Stimulated activated CD8-positive, alpha-beta memory T cell treated with anti-CD3 and anti-CD28 coated beads, Interleukin-15, amount 100 ng/mL, for 4 hours (primary cell): ENCODE results near the gene LIN9.
"Not testable (repeated sequence)": the region's sequence is repeated elsewhere in the genome, so short reads cannot be mapped to it uniquely, and the experiment has no call there.

Source experiments
- DNase-seq, 2 donors: peaks; one replicate each; pipeline ENCODE4 v3.0.0-alpha.2; 2020; ENCODE audit warnings: low read depth in 2 of 2

LIN9 gene

DNA sequence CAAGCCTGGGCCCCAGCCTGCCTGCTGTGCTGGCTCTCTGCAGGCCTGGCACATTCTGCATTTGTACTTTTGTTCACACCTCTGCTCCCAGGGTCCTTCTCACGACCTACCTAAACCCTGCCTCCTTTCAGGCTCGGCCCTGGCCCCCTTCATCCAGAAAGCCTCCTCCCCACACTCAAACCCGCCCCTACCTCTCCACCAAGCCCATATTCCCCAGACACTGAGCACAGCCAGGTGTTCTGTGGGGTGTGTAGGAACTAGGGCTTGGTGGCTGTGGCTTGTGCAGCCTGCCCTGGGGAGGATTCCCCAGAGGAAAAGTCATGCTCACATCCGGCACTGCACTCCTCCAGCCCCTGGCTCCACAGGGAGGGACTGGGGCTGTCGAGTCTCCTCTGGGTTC is 93.7 kb downstream of the LIN9 start:
- no peak for DNase-seq

- DNase-seq: no peak
Observed at GRCh38 chr1:226212545-226212944, 96.4 kb downstream of the LIN9 start.

DNA sequence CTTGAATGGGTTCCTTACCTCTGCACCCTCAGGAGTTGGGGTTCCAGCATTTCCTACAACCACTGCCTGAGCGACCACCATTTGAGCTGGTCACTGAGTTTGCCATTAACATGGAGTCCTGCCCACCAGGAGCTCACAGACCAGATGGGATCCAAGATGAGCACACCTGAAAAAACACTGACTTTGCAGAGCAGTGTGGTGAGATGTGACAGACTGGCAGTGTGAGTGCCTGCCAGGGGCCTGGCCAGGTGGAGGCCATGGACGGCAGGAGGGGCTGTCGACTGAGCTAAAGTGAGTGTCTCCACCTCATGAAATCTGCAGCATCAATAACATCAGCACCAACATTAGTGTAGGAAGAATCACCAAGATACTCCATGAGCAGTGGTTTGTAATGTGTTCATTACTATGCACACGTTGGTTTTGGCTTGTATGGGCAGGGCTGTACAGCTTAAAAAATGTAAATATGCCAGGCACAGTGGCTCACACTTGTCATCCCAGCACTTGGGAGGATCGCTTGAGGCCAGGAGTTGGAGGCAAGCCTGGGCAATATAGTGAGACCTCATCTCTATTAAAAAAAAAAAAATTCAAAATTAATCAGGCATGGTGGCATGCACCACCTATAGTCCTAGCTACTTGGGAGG is 97.7 kb downstream of the LIN9 start:
- DNase-seq: no peak

GRCh38 chr1:226210571-226211176 is 98.3 kb downstream of the LIN9 start:
- no peak for DNase-seq

DNA sequence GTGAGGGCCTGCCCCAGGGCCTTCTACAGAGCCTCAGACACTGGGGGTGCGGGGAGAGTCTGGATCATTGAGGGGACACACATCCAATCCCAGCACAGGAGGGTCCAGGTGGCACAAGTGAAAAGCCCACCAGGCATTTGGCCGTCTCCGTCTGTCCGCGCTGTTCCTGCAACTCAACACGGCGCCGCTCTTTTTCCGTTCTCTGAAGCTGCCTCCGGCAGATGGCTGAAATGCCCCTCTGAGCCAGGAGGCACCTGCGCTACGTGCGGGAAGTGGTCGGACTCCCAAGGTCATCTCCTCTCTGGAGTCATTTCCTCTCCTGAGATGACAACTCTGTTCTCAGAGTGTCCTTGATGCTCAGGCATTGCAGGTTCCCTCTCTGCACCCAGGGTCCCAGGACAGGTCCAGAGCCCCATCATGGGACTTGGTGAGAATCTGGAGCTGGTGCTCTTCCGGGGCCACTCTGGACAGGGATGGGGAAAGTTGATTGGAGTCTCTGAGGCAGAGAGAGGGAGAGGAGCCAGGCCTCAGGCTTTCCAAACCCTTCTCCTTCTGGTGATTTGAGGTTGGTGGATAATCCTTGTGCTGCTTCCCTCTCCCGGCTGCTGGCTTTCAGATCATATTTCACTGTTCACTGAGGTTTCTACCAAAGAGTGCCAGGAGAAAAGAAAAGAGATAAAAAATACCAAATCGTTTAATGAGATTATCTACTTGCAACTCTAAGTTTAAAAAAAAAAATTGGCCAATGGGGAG is 99.5 kb downstream of the LIN9 start:
- DNase-seq: no peak

- no peak for DNase-seq
Observed at GRCh38 chr1:226207048-226207447, 101.9 kb downstream of the LIN9 start.

GRCh38 chr1:226204198-226204597 is 104.8 kb downstream of the LIN9 start:
- DNase-seq: no peak

DNA sequence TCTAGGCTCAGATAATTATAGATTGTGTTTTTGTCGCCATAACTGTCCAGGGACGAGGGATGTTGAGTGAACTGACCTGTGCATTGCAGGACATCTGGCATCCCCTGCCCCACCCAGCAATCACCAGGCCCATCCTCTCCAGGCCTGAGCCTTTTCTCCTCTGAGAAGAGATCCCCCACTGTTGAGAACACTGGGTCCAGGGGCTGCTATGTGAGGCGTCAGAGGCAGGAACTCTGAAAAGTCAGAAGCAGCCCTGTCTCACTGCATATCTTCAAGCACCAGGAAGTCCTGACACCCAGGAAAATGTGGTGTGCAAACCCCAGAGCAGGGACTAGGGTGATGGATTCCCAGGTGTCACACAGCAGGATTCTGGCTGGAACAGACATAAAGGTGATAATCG is 105.3 kb downstream of the LIN9 start:
- DNase-seq: no peak

GRCh38 chr1:226203240-226203639 is 105.7 kb downstream of the LIN9 start:
- DNase-seq: no peak

GRCh38 chr1:226202666-226203065 is 106.3 kb downstream of the LIN9 start:
- DNase-seq: not testable (repeated sequence)

GRCh38 chr1:226202246-226202645 is 106.7 kb downstream of the LIN9 start:
- no peak for DNase-seq

DNA sequence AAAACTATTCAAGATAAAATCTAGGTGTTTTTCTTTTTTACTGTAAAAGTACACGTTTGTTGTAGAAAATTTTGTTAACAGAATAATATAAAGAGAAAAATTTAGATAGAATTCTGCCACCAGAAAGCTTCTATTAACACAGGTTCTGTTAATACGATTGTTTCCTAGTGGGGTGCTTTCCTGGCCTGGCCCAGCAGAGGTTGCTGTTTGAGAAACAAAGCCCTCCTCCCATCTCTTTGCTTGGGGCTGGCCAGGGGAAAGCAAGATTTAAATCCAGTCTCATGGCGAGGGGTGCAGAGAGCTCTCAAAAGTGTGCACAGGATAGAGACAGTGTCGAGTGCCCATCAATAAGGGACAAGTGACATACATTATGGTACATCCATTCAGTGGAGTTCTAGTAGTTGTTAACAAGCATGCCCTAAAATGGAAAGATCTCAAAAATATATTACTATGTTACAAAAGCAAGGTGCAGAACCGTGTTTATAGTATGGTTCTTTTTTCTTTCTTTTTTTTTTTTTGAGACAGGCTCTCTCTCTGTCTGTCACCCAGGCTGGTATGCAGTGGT is 107.9 kb downstream of the LIN9 start:
- DNase-seq: no peak

DNA sequence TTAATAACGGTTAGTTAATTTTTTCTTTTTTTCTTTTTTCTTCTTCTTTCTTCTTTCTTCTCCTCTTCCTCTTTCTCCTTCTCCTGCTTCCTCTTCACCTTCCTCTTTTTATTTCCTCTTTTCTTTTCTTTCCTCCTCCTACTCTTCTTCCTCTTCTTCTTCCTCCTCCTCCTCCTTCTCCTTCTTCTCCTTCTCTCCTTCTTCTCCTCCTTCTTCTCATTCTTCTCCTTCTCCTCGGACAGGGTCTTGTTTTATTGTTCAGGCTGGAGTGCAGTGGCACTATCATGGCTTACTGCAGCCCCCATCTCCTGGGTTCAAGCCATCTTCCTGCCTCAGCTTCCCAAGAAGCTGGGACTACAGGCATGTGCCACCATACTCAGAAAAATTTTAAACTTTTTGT is 109.0 kb downstream of the LIN9 start:
- DNase-seq: no peak

- DNase-seq: no peak
Observed at GRCh38 chr1:226195144-226195543, 113.8 kb downstream of the LIN9 start.

DNA sequence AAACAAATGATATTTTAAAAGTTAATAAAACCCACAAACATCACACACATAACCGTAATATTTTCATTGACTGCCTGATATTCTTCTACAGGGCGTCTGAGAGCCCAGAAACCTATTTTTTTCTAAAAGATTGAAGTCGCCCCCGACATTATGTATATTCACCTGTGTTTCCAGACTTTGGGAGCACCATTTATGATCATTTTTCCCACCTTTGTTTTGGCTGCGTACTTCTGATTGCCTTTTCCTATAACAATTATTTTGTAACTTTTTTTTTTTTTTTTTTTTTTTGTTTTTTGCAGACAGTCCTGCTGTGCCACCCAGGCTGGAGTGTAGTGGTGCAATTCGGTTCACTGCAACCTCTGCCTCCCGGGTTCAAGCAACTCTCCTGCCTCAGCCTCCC is 121.6 kb downstream of the LIN9 start:
- DNase-seq: no peak

DNA sequence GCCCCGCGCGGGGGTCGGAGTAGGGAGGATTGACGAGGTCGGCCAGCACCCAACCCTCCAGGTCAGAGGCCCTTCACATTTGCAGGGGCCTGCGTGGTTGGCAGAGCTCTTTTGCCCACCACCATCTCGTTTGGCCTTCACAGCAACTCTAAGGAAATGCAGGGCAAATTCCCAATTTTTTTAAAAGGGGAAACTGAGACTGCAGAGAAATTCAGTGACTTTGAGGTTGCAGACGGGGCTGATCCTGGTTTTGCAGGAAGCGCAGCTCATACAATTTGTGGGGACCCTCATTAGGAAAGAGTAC is 122.0 kb downstream of the LIN9 start:
- no peak for DNase-seq

- peak; percentile 66 to 69 for DNase-seq
Observed at GRCh38 chr1:226186124-226187018, 122.6 kb downstream of the LIN9 start, which contains the start of gene ACBD3. ACBD3 (minus strand) TSS chr1:226186741; CDS start chr1:226186675, 66 bp downstream.

DNA sequence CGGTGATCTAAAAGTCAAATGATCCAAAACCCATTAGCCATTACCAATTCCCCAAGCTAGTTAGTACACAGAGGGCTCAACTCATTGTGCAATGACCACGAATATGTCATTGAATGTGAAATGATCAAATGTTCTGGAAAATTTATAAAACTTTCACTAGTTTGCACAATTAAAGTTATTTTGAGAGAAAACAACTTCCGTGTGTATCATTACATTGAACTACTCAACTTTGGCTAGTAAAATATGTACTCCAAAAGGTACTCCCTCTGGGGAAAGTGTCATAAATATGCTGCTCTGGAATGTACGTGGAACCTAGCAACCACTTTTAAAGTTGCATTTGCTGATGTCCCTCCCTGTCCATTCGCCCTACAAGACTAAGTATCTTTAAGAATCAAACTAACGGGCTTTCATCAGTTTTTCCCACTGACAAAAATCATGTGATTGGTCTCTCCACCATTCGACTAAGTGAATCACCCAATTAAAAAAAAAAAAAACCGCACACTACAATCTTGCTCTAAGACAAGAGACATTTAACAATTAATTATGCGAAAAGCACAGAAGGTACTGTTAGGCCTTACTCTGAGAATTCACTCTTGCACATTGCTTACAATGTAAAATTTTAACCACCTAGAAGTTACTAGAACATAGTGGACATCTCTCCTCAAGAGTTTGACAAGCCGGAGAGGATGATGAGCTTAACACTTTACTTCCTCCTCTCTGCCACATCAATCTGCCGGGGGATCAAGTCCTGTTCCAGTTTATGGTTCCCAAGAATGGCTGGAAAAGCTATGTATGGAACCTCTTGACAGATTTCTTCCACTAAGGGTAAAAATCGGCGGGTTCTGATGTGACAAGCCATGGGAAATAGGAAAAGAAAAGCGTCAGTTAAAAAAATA is 123.6 kb downstream of the LIN9 start:
- DNase-seq: no peak

GRCh38 chr1:226181996-226182714 is 126.8 kb downstream of the LIN9 start:
- DNase-seq: no peak
